Activated CD4-positive, alpha-beta memory T cell treated with anti-CD3 and anti-CD28 coated beads for 36 hours (primary cell): Measurements from ENCODE around the gene CAVIN2. TPM values are rescaled to one million over a fixed set of nuclear protein-coding genes. Genes with fewer than 3 reads are reported as not detected.

Experiments
- CTCF ChIA-PET: fragments of 350-600 bp; sonication (Branson Sonifier 250); formaldehyde crosslinking; loops from one replicate; lab custom pipeline; 2021; ENCODE audit warnings: antibody characterized with exemption, inconsistent platforms; lab: Charles Lee
- POLR2A ChIA-PET: fragments of 350-600 bp; sonication (Branson Sonifier 250); formaldehyde crosslinking; loops from one replicate; lab custom pipeline; 2021; ENCODE audit warnings: antibody characterized with exemption; lab: Charles Lee
- DNase-seq: peaks from one replicate; pipeline ENCODE4 v3.0.0-alpha.2; 2020
- H3K27ac Mint-ChIP-seq: one replicate; pipeline ENCODE4 v1.8.0; 2021; ENCODE audit warnings: mixed read lengths
- H3K27me3 Mint-ChIP-seq: one replicate; pipeline ENCODE4 v1.8.0; 2021; ENCODE audit warnings: mixed read lengths
- H3K36me3 Mint-ChIP-seq: one replicate; pipeline ENCODE4 v1.8.0; 2021; ENCODE audit warnings: mixed read lengths
- H3K4me1 Mint-ChIP-seq: one replicate; pipeline ENCODE4 v1.8.0; 2021; ENCODE audit warnings: low read depth, mixed read lengths
- H3K4me3 Mint-ChIP-seq: one replicate; pipeline ENCODE4 v1.8.0; 2021; ENCODE audit warnings: mild to moderate bottlenecking, mixed read lengths
- H3K9me3 Mint-ChIP-seq: one replicate; pipeline ENCODE4 v1.8.0; 2021; ENCODE audit warnings: mixed read lengths
- intact Hi-C: fragments of 100-400 bp; cut with micrococcal nuclease; formaldehyde crosslinking; loops from one replicate; pipeline ENCODE4 v1.15.1; 2023
- total RNA-seq, 2 experiments: library from RNA; stranded (reverse); gene quantifications; one replicate each; pipeline ENCODE4 v1.2.3, GENCODE V29; 2021

Gene CAVIN2
- total RNA-seq, 2 experiments from 2014 or later, result not detected

GRCh38 chr2:191878548-191879279, 31.8 kb upstream of the CAVIN2 start:
- no peak overlapping the region for H3K4me3 Mint-ChIP-seq
- no peak overlapping the region for H3K27ac Mint-ChIP-seq
- ChIA-PET POLR2A (no interaction called here), CTCF (interaction anchor here (0.6 kb wide), 1 partner anchor 313 kb away, joined by 3 read pairs; no protein-coding TSS in a partner anchor)
- intact Hi-C loops, result no loop called here
- no peaks in the 10 kb centered on the region for H3K4me1 Mint-ChIP-seq
- H3K36me3 Mint-ChIP-seq, result no peaks in the 10 kb centered on the region
- no peaks in the 10 kb centered on the region for H3K9me3 Mint-ChIP-seq
- no peak for DNase-seq
- H3K27me3 Mint-ChIP-seq, result peaks cover 3% of the 10 kb centered on the region

DNA sequence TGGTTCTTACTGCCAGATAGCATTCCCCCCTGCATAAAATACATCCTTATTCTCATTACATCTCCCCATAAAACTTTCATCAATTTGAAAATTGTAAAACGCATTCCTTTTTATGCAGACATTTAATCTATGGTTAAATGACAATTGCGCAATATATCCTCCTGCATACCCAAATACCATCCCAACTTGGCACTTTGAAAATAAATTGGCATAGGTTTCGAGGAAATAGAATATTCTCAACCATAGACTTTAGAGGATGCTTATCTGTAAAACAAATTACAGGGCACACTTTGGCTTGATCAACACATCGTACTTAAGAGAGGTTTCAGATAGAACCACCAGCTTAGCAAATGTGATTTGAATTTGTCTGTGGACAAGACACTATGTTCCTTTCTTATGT, 31.0 kb upstream of the CAVIN2 start:
- no peak for DNase-seq
- CTCF ChIA-PET, result no interaction called here
- Mint-ChIP-seq H3K36me3 (no peaks in the 10 kb centered on the region), H3K4me3 (no peak overlapping the region), H3K27ac (no peak overlapping the region), H3K27me3 (peaks cover 3% of the 10 kb centered on the region), H3K4me1 (no peaks in the 10 kb centered on the region), H3K9me3 (no peaks in the 10 kb centered on the region)
- POLR2A ChIA-PET, result no interaction called here
- intact Hi-C loops, result no loop called here

DNA sequence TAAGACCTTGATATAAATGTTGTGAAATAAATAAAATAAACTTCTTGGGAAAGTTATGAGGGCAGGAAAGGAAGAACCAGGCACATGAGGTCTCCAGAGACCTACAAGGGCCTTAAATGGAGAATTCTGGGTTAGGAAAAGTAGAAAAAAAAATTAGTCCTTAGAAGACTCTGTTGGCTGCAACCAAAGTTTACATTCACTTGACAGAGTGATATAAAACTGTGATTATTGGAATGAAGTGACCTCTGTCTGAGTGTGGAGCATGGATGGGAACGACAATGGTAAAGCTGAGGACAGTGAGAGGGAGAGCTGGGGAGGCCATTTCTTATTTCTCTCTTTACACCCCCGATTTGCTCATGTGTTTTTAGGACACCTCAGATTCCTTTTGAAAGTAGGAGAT, 29.0 kb upstream of the CAVIN2 start:
- no peaks in the 10 kb centered on the region for H3K4me1 Mint-ChIP-seq
- peaks cover 3% of the 10 kb centered on the region for H3K27me3 Mint-ChIP-seq
- no peak for DNase-seq
- H3K27ac Mint-ChIP-seq, result no peak overlapping the region
- no peak overlapping the region for H3K4me3 Mint-ChIP-seq
- intact Hi-C loops, result no loop called here
- ChIA-PET CTCF (no interaction called here), POLR2A (no interaction called here)
- no peaks in the 10 kb centered on the region for H3K36me3 Mint-ChIP-seq
- no peaks in the 10 kb centered on the region for H3K9me3 Mint-ChIP-seq

- H3K4me1 Mint-ChIP-seq, result no peaks in the 10 kb centered on the region
- H3K27me3 Mint-ChIP-seq, result peaks cover 13% of the 10 kb centered on the region
- intact Hi-C loops, result no loop called here
- no peak overlapping the region for H3K4me3 Mint-ChIP-seq
- H3K9me3 Mint-ChIP-seq, result no peaks in the 10 kb centered on the region
- H3K36me3 Mint-ChIP-seq, result no peaks in the 10 kb centered on the region
- no peak for DNase-seq
- POLR2A ChIA-PET, result no interaction called here
- H3K27ac Mint-ChIP-seq, result no peak overlapping the region
- CTCF ChIA-PET, result interaction anchor here (0.9 to 3.6 kb wide), 3 partner anchors 28 to 292 kb away, joined by 3 to 16 read pairs (median 3); no protein-coding TSS in a partner anchor
Observed at GRCh38 chr2:191870744-191871143, 23.9 kb upstream of the CAVIN2 start.

GRCh38 chr2:191869781-191870180, 22.9 kb upstream of the CAVIN2 start:
- Mint-ChIP-seq H3K36me3 (no peaks in the 10 kb centered on the region), H3K27ac (no peak overlapping the region), H3K4me1 (no peaks in the 10 kb centered on the region), H3K27me3 (peaks cover 14% of the 10 kb centered on the region), H3K9me3 (no peaks in the 10 kb centered on the region), H3K4me3 (no peak overlapping the region)
- no peak for DNase-seq
- intact Hi-C loops, result loop anchor here (5.0 kb wide), 1 partner anchor 558 kb away; no protein-coding TSS in a partner anchor
- CTCF ChIA-PET, result interaction anchor here (0.8 to 3.6 kb wide), 3 partner anchors 8 to 323 kb away, joined by 3 to 16 read pairs (median 4); no protein-coding TSS in a partner anchor
- POLR2A ChIA-PET, result no interaction called here

DNA sequence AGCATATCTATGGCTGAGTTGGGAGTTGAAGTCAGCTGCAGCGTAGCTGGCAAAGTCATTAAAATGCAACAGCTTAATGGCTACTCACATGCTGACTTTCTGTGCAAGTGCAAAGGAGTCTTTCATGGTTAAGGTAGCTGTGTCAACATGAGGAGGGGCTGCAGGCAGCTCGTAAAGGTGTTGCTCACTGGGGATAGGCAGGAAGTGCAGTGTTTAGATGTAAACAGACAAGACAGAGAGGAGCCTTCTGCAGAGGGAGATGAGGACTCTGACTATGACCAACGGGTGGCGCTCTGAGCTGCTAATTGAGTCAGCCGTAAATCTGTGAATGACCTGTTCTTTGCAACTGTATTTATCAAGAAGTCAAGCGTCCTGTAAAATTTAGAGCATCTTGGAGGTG, 22.3 kb upstream of the CAVIN2 start:
- Mint-ChIP-seq H3K4me3 (no peak overlapping the region), H3K9me3 (no peaks in the 10 kb centered on the region), H3K27me3 (peaks cover 16% of the 10 kb centered on the region), H3K36me3 (no peaks in the 10 kb centered on the region), H3K4me1 (no peaks in the 10 kb centered on the region), H3K27ac (no peak overlapping the region)
- DNase-seq, result peak; percentile 13
- intact Hi-C loops, result loop anchor here (5.0 kb wide), 1 partner anchor 558 kb away; no protein-coding TSS in a partner anchor
- ChIA-PET POLR2A (no interaction called here), CTCF (interaction anchor here (0.8 to 3.6 kb wide), 3 partner anchors 7 to 323 kb away, joined by 3 to 16 read pairs (median 4); no protein-coding TSS in a partner anchor)

GRCh38 chr2:191867507-191867847, 20.6 kb upstream of the CAVIN2 start:
- H3K27ac Mint-ChIP-seq, result no peak overlapping the region
- no peaks in the 10 kb centered on the region for H3K9me3 Mint-ChIP-seq
- ChIA-PET CTCF (interaction anchor here (1.0 kb wide), 1 partner anchor 69 kb away, joined by 3 read pairs; no protein-coding TSS in a partner anchor), POLR2A (no interaction called here)
- no peaks in the 10 kb centered on the region for H3K4me1 Mint-ChIP-seq
- peaks cover 16% of the 10 kb centered on the region for H3K27me3 Mint-ChIP-seq
- intact Hi-C loops, result loop anchor here (5.0 kb wide), 1 partner anchor 560 kb away; no protein-coding TSS in a partner anchor
- DNase-seq, result no peak
- no peaks in the 10 kb centered on the region for H3K36me3 Mint-ChIP-seq
- no peak overlapping the region for H3K4me3 Mint-ChIP-seq

GRCh38 chr2:191866675-191867506, 20.0 kb upstream of the CAVIN2 start:
- ChIA-PET POLR2A (no interaction called here), CTCF (interaction anchor here (1.0 kb wide), 1 partner anchor 68 kb away, joined by 3 read pairs; no protein-coding TSS in a partner anchor)
- Mint-ChIP-seq H3K36me3 (no peaks in the 10 kb centered on the region), H3K27ac (no peak overlapping the region), H3K27me3 (peaks cover 16% of the 10 kb centered on the region), H3K4me3 (no peak overlapping the region), H3K9me3 (no peaks in the 10 kb centered on the region), H3K4me1 (no peaks in the 10 kb centered on the region)
- intact Hi-C loops, result loop anchor here (5.0 kb wide), 1 partner anchor 560 kb away; no protein-coding TSS in a partner anchor
- no peak for DNase-seq

DNA sequence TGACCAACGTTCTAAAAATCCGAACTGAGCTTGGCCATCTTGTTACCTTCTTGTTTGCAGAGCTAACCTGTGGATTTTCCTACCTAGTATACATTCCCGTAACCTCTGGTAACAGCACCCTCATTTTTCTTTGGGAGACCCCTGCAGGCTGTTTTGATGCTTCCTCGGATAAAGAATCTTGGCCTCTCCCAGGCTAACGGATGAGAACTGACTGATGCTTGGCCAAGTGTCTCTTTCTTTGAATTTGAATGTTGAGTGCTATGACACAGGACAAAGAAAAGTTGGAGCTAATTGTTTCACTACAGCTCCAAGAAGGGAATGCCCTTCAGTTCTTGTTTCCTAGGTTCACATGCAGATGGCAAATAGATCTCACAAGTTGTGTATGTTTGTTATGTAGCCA, 19.3 kb upstream of the CAVIN2 start:
- intact Hi-C loops, result loop anchor here (5.0 kb wide), 1 partner anchor 561 kb away; no protein-coding TSS in a partner anchor
- Mint-ChIP-seq H3K27ac (no peak overlapping the region), H3K4me1 (no peaks in the 10 kb centered on the region), H3K4me3 (no peak overlapping the region), H3K9me3 (no peaks in the 10 kb centered on the region), H3K27me3 (peaks cover 16% of the 10 kb centered on the region), H3K36me3 (no peaks in the 10 kb centered on the region)
- ChIA-PET POLR2A (no interaction called here), CTCF (no interaction called here)
- DNase-seq, result no peak

DNA sequence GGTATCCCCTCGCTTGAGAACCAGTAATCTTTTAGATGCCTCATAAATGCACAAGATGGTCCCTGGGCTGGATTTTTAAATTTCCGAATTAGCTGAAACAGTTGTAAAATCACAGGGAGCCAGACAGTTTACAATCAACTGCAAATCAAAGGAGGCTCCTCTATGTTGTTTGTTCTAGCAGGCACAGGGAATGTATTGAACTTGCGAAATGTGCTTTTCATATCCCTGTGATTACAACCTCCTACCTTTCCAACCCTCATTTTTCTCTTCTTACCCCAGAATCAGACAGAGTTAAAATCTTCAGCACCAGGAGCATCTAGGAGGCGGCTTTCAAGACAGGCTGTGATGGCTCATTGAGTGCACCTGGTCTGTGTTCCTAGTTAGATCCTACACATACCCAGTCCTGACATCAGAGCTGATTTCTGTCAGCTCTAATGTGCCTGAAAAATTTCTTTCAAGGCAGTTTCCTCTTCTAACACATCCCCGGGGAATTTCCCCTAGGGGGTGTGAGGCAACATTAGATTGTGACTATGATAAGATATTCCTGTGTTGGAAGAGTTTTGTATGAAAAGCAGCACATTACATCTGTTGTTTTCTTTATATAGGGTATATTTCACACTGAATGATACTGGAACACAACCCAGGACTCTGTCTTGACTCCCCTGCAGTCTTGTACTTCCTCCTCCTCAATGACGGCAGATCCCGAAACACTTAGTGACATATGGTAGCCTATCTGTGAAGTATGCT, 17.9 kb upstream of the CAVIN2 start:
- no peak for DNase-seq
- no peaks in the 10 kb centered on the region for H3K4me1 Mint-ChIP-seq
- POLR2A ChIA-PET, result no interaction called here
- H3K36me3 Mint-ChIP-seq, result no peaks in the 10 kb centered on the region
- no peaks in the 10 kb centered on the region for H3K9me3 Mint-ChIP-seq
- H3K27ac Mint-ChIP-seq, result no peak overlapping the region
- H3K27me3 Mint-ChIP-seq, result peaks cover 16% of the 10 kb centered on the region
- H3K4me3 Mint-ChIP-seq, result no peak overlapping the region
- CTCF ChIA-PET, result no interaction called here
- intact Hi-C loops, result loop anchor here (5.0 kb wide), 1 partner anchor 562 kb away; no protein-coding TSS in a partner anchor

DNA sequence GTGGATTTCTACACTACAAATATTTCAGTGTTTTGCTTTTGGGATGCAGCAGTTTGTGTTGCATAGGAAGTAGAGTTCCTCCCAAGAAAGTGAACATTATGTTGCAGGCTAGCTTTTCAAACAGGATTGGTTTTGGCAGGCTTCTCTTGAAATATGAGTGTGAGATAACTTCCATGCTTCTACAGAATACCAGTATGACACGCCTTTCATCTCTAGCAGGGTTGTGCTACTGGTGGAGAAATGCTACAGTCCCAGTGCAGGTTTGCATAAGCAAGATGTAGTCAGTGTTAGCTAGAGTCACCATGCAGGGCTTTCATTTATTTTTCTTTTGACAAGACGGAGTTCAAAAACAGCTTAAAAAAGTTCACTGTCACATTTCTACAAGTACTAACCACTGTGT, 17.1 kb upstream of the CAVIN2 start:
- no peak overlapping the region for H3K27ac Mint-ChIP-seq
- H3K36me3 Mint-ChIP-seq, result no peaks in the 10 kb centered on the region
- ChIA-PET POLR2A (no interaction called here), CTCF (no interaction called here)
- no peak for DNase-seq
- no peaks in the 10 kb centered on the region for H3K4me1 Mint-ChIP-seq
- H3K27me3 Mint-ChIP-seq, result peaks cover 14% of the 10 kb centered on the region
- H3K4me3 Mint-ChIP-seq, result no peak overlapping the region
- H3K9me3 Mint-ChIP-seq, result no peaks in the 10 kb centered on the region
- intact Hi-C loops, result no loop called here
